HepG2 (cell line): Measurements from ENCODE around the gene ZNF367.

Experiments
- ATF2 ChIP-seq: sonication (generic); formaldehyde crosslinking; IDR thresholded peaks from 2 replicates; pipeline ENCODE4 v1.4.0; 2020; ENCODE audit warnings: missing genetic modification reagents
- DR1 ChIP-seq: sonication (generic); formaldehyde crosslinking; IDR thresholded peaks from 2 replicates; pipeline ENCODE4 v1.8.0; 2021; ENCODE audit warnings: mild to moderate bottlenecking, missing genetic modification reagents, inconsistent platforms
- GTF2F1 ChIP-seq: fragments of 150-350 bp; IDR thresholded peaks from 2 replicates; pipeline ENCODE4 v1.6.1; 2014; ENCODE audit warnings: low read length
- MXI1 ChIP-seq: IDR thresholded peaks from 3 replicates; pipeline ENCODE4 v1.6.1; 2012; ENCODE audit warnings: low read depth, low read length, inconsistent platforms, borderline replicate concordance
- NCOR1 ChIP-seq: fragments of 200-600 bp; sonication (generic); IDR thresholded peaks from 2 replicates; pipeline ENCODE4 v1.7.0; 2017; ENCODE audit warnings: antibody characterized with exemption, low read length, borderline replicate concordance
- PHB2 ChIP-seq: fragments of 450-650 bp; IDR thresholded peaks from 2 replicates; pipeline ENCODE4 v1.6.1; 2018; ENCODE audit not compliant: partially characterized antibody

- TF ChIP-seq DR1 (CRISPR knock-in tag) (no peak), MXI1 (no peak), PHB2 (no peak), GTF2F1 (no peak), NCOR1 (no peak), ATF2 (no peak)
These were observed 42.3 kb upstream of the ZNF367 start for GRCh38 chr9:96460470-96460869.
